HepG2 (cell line): ENCODE data around the gene USP28. TPM values are rescaled to one million over a fixed set of nuclear protein-coding genes. Genes with fewer than 3 reads are reported as not detected.

Experiments used
- ARHGAP35 ChIP-seq: sonication (generic); formaldehyde crosslinking; IDR thresholded peaks from 2 replicates; pipeline ENCODE4 v1.9.0; 2022; ENCODE audit warnings: mild to moderate bottlenecking, inconsistent platforms, moderate library complexity, missing genetic modification reagents, borderline replicate concordance
- CEBPZ ChIP-seq: IDR thresholded peaks from 2 replicates; pipeline ENCODE4 v1.6.1; 2012; ENCODE audit warnings: low read length, improper control_type of control experiment
- GRHL1 ChIP-seq: sonication (generic); formaldehyde crosslinking; conservative IDR thresholded peaks from 2 replicates; pipeline ENCODE4 v1.8.0; 2022; ENCODE audit warnings: missing genetic modification reagents
- MED1 ChIP-seq: sonication (generic); formaldehyde crosslinking; IDR thresholded peaks from 2 replicates; pipeline ENCODE4 v1.4.0; 2020; ENCODE audit warnings: missing genetic modification reagents
- NR2F2 ChIP-seq: IDR thresholded peaks from 2 replicates; pipeline ENCODE4 v1.6.1; 2012; ENCODE audit warnings: low read depth, inconsistent platforms, borderline replicate concordance
- NR2F6 ChIP-seq, 2 experiments: IDR thresholded peaks; 2 replicates each; pipeline ENCODE4 v1.6.1; 2016; ENCODE audit warnings: antibody characterized with exemption in 1 of 2, mild to moderate bottlenecking in 1 of 2
- PHF20 ChIP-seq: sonication (generic); formaldehyde crosslinking; IDR thresholded peaks from 2 replicates; pipeline ENCODE4 v1.5.0; 2020; ENCODE audit warnings: mild to moderate bottlenecking, missing genetic modification reagents
- RELA ChIP-seq: sonication (generic); formaldehyde crosslinking; IDR thresholded peaks from 2 replicates; pipeline ENCODE4 v1.4.0; 2020; ENCODE audit warnings: missing genetic modification reagents
- SMAD3 ChIP-seq: sonication (generic); formaldehyde crosslinking; IDR thresholded peaks from 2 replicates; pipeline ENCODE4 v1.4.0; 2020; ENCODE audit warnings: missing genetic modification reagents
- ZNF337 ChIP-seq: sonication (generic); formaldehyde crosslinking; IDR thresholded peaks from 2 replicates; pipeline ENCODE4 v1.5.1; 2020; ENCODE audit warnings: missing genetic modification reagents, low read depth, mild to moderate bottlenecking, borderline replicate concordance
- ZNF580 ChIP-seq: IDR thresholded peaks from 2 replicates; pipeline ENCODE4 v1.6.1; 2016; ENCODE audit warnings: low read depth, borderline replicate concordance
- ZNF607 ChIP-seq: sonication (generic); formaldehyde crosslinking; IDR thresholded peaks from 2 replicates; pipeline ENCODE4 v1.5.1; 2020; ENCODE audit warnings: missing genetic modification reagents, mild to moderate bottlenecking, borderline replicate concordance
- polyA plus RNA-seq, 8 experiments: library from polyadenylated mRNA; depleted of rRNA in 3 of 8; stranded (reverse) in 7 of 8; unstranded in 1 of 8; fragments of >200 nt; fragmentation: Illumina TruSeq in 4 of 8; extraction: Trizol in 4 of 8; gene quantifications; 2 replicates each; pipeline versions ENCODE4 v1.2.1 to v1.2.3, GENCODE V29; 2011 to 2016; ENCODE audit warnings: low read depth in 4 of 8, missing spikeins in 1 of 8, mixed read lengths in 1 of 8; ENCODE audit not compliant: insufficient read depth in 1 of 8
- total RNA-seq, 5 experiments: library from RNA; depleted of rRNA; stranded (reverse); fragments of >200 nt; fragmentation: Illumina TruSeq; extraction: Trizol; gene quantifications; 2 replicates each; pipeline ENCODE4 v1.2.3, GENCODE V29; 2016; ENCODE audit warnings: low read depth in 1 of 5

The USP28 gene
- total and polyA plus RNA-seq, 2 of the 13 experiments (the other 11 are each of a cell fraction or from before 2014, with no cell fraction given) = 29.6 to 34.3 TPM

DNA sequence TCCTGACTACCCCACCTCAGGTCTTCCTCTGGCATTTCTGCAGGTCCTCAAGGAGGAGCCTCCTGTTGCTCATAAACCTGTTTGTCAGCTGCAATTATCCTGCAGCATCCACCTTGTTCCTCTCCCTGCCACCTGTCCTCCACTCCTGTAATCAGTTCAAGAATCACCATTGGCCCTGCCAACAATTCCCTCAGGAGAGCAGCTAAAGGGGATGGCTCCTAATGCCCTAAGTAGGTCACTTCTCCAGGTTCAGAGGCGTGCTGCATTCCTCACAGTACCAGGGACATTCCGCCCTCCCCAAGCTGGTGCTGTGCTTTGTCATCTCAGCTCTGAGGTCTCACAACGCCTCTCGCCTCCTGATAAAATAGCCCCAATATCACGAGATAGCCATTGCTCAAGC, 93.7 kb downstream of the USP28 start (continued):
- no peak for TF ChIP-seq CEBPZ
- no peak for TF ChIP-seq NR2F6 (IDR thresholded peaks at IDR 0.05)
- TF ChIP-seq NR2F6 (CRISPR knock-in tag; IDR thresholded peaks at IDR 0.05) = no peak
- no peak for TF ChIP-seq ARHGAP35
- TF ChIP-seq ZNF607 (CRISPR knock-in tag) = no peak
- TF ChIP-seq ZNF337 (CRISPR knock-in tag) = no peak
- TF ChIP-seq NR2F2 = no peak
- TF ChIP-seq ZNF580 (CRISPR knock-in tag) = no peak
- TF ChIP-seq RELA (CRISPR knock-in tag) = no peak
- no peak for TF ChIP-seq MED1 (CRISPR knock-in tag)
- TF ChIP-seq SMAD3 (CRISPR knock-in tag) = no peak
- TF ChIP-seq GRHL1 (CRISPR knock-in tag) = no peak
- TF ChIP-seq PHF20 (CRISPR knock-in tag) = no peak
